Transverse colon (tissue), 4 donors: ENCODE measurements around the gene TDG. TPM values are rescaled to one million over a fixed set of nuclear protein-coding genes. Genes with fewer than 3 reads are reported as not detected.

Experiments used
- DNase-seq: peaks from one replicate; pipeline ENCODE4 v3.0.0-alpha.2; 2019
- H3K27ac ChIP-seq, 4 donors: fragments of 200-600 bp; sonication (generic); 2 replicates each; pipeline ENCODE4 v1.5.1; 2016 to 2018; ENCODE audit warnings: inconsistent platforms in 4 of 4
- H3K27me3 ChIP-seq: fragments of 200-600 bp; sonication (generic); 2 replicates; pipeline ENCODE4 v1.5.1; 2017; ENCODE audit warnings: inconsistent platforms
- H3K36me3 ChIP-seq, 4 donors: fragments of 200-600 bp; sonication (generic); 2 replicates each; pipeline ENCODE4 v1.5.1; 2017 to 2019; ENCODE audit warnings: inconsistent platforms in 4 of 4
- H3K4me1 ChIP-seq, 4 donors: fragments of 200-600 bp; sonication (generic); 2 replicates each; pipeline ENCODE4 v1.5.1; 2017 to 2020; ENCODE audit warnings: inconsistent platforms in 4 of 4
- H3K4me3 ChIP-seq, 4 donors: fragments of 200-600 bp; sonication (generic); 1 replicate in 1 of 4; 2 replicates in 3 of 4; pipeline versions ENCODE4 v1.5.1 to v1.6.1; 2017 to 2019; ENCODE audit warnings: inconsistent platforms in 4 of 4
- H3K9me3 ChIP-seq, 2 donors: fragments of 200-600 bp; sonication (generic); 2 replicates each; pipeline ENCODE4 v1.5.1; 2017 to 2019; ENCODE audit warnings: inconsistent platforms in 2 of 2
- EP300 ChIP-seq: sonication (generic); formaldehyde crosslinking; IDR thresholded peaks from one replicate; pipeline ENCODE4 v1.6.1; 2017; ENCODE audit warnings: antibody characterized with exemption, low read depth
- POLR2A ChIP-seq: fragments of 450-650 bp; IDR thresholded peaks from one replicate; pipeline ENCODE4 v1.6.1; 2016; ENCODE audit warnings: antibody characterized with exemption, mild to moderate bottlenecking, moderate library complexity
- POLR2AphosphoS5 ChIP-seq, 3 donors: sonication (generic); formaldehyde crosslinking; IDR thresholded peaks; one replicate each; pipeline ENCODE4 v1.6.1; 2016; ENCODE audit warnings: antibody characterized with exemption in 3 of 3
- WGBS, 2 donors: methylation state at CpG; one replicate each; pipeline ENCODE4 v1.1.5; 2018; ENCODE audit warnings: low coverage in 1 of 2; 5-methylcytosine and 5-hydroxymethylcytosine counted together
- in situ Hi-C, 4 donors: fragments of 200-750 bp; cut with MboI; loops; one replicate each; pipeline versions ENCODE4 v1.15.0 to v1.15.1; 2017; ENCODE audit warnings: low sequenced_read_pairs in 3 of 4, low pct_ligation_motif_present in 1 of 4, low pct_unique_long_range_greater_than_20kb in 1 of 4
- intact Hi-C: fragments of 100-400 bp; cut with DNase I; formaldehyde crosslinking; loops from one replicate; pipeline ENCODE4 v1.15.1; 2023; ENCODE audit warnings: low total_unique reads
- total RNA-seq, 4 donors: library from RNA; depleted of rRNA; stranded (reverse); fragments of >200 nt; gene quantifications; one replicate each; pipeline ENCODE4 v1.1.0, GENCODE V29; 2016
- TF ChIP-seq, protein P1 (sequence below), 5 experiments: fragments of 200-600 bp in 3 of 5; fragments of 450-650 bp in 2 of 5; sonication (generic) in 3 of 5; IDR thresholded peaks; 1 replicate in 2 of 5; 2 replicates in 3 of 5; pipeline ENCODE4 v1.5.1; 2016 to 2017; ENCODE audit warnings: antibody characterized with exemption in 5 of 5, inconsistent platforms in 3 of 5, mild to moderate bottlenecking in 2 of 5, moderate library complexity in 1 of 5

TDG gene
- total RNA-seq, 4 donors from 2014 or later = 17.9 to 43.4 (median 26.1) TPM

DNA sequence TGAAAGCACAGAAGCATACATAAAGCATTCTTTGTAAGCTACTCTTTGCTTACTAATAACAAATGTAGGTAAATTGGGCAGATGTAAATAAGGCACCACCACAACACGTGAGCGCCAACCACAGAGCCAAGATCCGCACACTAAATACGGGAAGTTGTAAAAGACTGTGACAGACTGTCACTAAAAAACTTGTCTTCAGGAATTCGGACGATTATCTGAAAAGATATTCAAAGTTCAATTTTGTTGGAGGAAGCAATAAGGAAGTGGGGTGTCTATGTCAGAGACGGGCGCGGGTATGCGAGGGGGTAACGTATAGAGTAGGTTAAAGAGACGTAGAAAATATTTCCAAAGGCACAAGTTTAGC, 37.0 kb upstream of the TDG start:
- TF ChIP-seq, protein P1, sequence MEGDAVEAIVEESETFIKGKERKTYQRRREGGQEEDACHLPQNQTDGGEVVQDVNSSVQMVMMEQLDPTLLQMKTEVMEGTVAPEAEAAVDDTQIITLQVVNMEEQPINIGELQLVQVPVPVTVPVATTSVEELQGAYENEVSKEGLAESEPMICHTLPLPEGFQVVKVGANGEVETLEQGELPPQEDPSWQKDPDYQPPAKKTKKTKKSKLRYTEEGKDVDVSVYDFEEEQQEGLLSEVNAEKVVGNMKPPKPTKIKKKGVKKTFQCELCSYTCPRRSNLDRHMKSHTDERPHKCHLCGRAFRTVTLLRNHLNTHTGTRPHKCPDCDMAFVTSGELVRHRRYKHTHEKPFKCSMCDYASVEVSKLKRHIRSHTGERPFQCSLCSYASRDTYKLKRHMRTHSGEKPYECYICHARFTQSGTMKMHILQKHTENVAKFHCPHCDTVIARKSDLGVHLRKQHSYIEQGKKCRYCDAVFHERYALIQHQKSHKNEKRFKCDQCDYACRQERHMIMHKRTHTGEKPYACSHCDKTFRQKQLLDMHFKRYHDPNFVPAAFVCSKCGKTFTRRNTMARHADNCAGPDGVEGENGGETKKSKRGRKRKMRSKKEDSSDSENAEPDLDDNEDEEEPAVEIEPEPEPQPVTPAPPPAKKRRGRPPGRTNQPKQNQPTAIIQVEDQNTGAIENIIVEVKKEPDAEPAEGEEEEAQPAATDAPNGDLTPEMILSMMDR (IDR thresholded peaks at IDR 0.05) = no peak
- TF ChIP-seq POLR2A (no peak), EP300 (no peak)
- Histone ChIP-seq H3K9me3 (no peaks in the 10 kb centered on the region), H3K36me3 (peaks cover 0 to under 1% (median 0%) of the 10 kb centered on the region in 4 donors), H3K4me1 (peaks cover 18 to 38% (median 27%) of the 10 kb centered on the region in 4 donors), H3K4me3 (peak overlapping the region; percentile 7 to 69 (median 42)), H3K27me3 (no peaks in the 10 kb centered on the region), H3K27ac (peak overlapping the region; percentile 88 to 96 (median 93))
- in situ Hi-C loops = loop anchor here in 1 of 4 donors (25.0 kb wide), 1 partner anchor 184 kb away; no protein-coding TSS in a partner anchor
- DNase-seq = peak; percentile 70
- intact Hi-C loops = no loop called here
- 13 to 20% methylated on average over 12 of the region's 12 CpGs for WGBS, 2 donors

DNA sequence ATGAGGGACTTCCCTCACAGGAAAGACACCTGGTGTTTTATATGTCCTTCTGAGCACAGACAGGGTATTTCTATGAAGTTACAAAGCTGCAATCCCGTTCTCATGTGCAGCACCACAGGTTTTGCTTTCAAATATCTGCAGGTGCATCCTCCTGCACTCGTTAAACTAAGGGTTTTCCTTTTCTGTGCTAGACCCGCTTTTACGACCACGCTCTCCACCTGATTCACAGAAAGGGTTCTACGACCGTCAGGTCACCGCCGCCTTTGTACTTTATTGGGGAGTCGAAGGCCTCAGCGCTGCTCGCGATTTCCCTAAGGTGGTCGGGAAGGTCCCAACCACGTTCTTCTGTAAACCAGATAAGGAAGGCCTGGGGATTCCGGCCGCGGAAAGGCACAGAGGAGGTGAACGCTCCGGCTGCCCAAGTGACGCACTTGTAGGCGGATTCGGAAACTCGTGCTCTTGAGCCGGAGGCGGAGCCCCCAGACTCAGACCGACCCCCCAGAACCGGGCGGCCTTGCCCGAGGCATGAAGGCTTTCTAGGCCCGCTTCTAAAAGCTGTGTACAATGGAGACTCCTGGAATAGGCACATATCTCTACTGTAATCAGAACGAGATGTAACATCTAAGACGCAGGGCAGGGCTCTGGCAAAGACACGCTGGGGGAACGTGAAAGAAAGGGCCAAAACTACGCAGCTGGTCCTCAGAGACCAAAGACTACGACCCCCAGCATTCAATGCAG, 36.5 kb upstream of the TDG start:
- H3K27me3 ChIP-seq = no peaks in the 10 kb centered on the region
- WGBS, 2 donors = 0 to 1% methylated on average over 4 to 37 of the region's 37 CpGs
- H3K36me3 ChIP-seq = peaks cover 0 to 6% (median 1%) of the 10 kb centered on the region in 4 donors
- DNase-seq = peak; percentile 83
- H3K9me3 ChIP-seq = no peaks in the 10 kb centered on the region
- peaks cover 18 to 43% (median 29%) of the 10 kb centered on the region in 4 donors for H3K4me1 ChIP-seq
- intact Hi-C loops = no loop called here
- in situ Hi-C loops = loop anchor here in 1 of 4 donors (25.0 kb wide), 1 partner anchor 183 kb away; no protein-coding TSS in a partner anchor
- peak overlapping the region; percentile 7 to 69 (median 42) for H3K4me3 ChIP-seq
- H3K27ac ChIP-seq = peak overlapping the region; percentile 88 to 96 (median 93)
- TF ChIP-seq EP300 (no peak), POLR2A (peak; percentile 68), POLR2AphosphoS5 (IDR thresholded peaks at IDR 0.05) (peak; percentile 29 to 72 (median 68))
- TF ChIP-seq, protein P1 (IDR thresholded peaks at IDR 0.05) = no peak

DNA sequence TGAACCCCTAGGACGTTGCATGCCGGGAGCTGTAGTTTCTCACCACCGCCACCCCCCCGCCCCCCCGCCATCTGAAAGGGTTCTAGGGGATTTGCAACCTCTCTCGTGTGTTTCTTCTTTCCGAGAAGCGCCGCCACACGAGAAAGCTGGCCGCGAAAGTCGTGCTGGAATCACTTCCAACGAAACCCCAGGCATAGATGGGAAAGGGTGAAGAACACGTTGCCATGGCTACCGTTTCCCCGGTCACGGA, 36.0 kb upstream of the TDG start:
- Histone ChIP-seq H3K4me3 (peak overlapping the region; percentile 7 to 69 (median 42)), H3K36me3 (peaks cover 0 to 11% (median 3%) of the 10 kb centered on the region in 4 donors), H3K9me3 (no peaks in the 10 kb centered on the region), H3K4me1 (peaks cover 19 to 48% (median 31%) of the 10 kb centered on the region in 4 donors), H3K27me3 (no peaks in the 10 kb centered on the region), H3K27ac (peak overlapping the region; percentile 88 to 96 (median 93))
- no peak for DNase-seq
- no peak for TF ChIP-seq POLR2AphosphoS5 (IDR thresholded peaks at IDR 0.05)
- TF ChIP-seq, protein P1 (IDR thresholded peaks at IDR 0.05) = no peak
- no peak for TF ChIP-seq EP300
- in situ Hi-C loops = loop anchor here in 1 of 4 donors (25.0 kb wide), 1 partner anchor 183 kb away; no protein-coding TSS in a partner anchor
- intact Hi-C loops = no loop called here
- 1% methylated on average over 18 of the region's 18 CpGs; no CpG with 5 or more reads in 1 of the 2 donors for WGBS, 2 donors

DNA sequence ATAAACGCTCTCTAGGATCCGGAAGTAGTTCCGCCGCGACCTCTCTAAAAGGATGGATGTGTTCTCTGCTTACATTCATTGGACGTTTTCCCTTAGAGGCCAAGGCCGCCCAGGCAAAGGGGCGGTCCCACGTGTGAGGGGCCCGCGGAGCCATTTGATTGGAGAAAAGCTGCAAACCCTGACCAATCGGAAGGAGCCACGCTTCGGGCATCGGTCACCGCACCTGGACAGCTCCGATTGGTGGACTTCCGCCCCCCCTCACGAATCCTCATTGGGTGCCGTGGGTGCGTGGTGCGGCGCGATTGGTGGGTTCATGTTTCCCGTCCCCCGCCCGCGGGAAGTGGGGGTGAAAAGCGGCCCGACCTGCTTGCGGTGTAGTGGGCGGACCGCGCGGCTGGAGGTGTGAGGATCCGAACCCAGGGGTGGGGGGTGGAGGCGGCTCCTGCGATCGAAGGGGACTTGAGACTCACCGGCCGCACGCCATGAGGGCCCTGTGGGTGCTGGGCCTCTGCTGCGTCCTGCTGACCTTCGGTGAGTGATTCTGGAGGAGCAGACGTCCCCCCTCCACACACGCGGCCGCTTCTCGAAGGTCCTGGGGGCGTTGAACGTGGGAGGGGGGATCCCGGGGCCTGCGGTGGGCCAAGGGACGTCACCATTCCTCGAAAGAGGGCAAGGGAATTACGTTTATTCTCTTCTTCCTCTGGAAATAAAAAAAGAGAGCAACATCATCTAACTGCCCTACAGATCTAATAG, 35.5 kb upstream of the TDG start, which contains the start of gene HSP90B1:
Gene HSP90B1, plus strand, starts transcription at position 377 of the 753 bp plus-strand sequence. Its CDS starts 106 bp downstream, at position 483.
- WGBS, 2 donors = 1% methylated on average over 52 of the region's 56 CpGs; no CpG with 5 or more reads in 1 of the 2 donors
- Histone ChIP-seq H3K9me3 (no peaks in the 10 kb centered on the region), H3K36me3 (peaks cover 0 to 16% (median 5%) of the 10 kb centered on the region in 4 donors), H3K4me3 (peak within 1 kb of the TSS; percentile 63 to 90 (median 71)), H3K4me1 (peaks cover 21 to 53% (median 32%) of the 10 kb centered on the region in 4 donors), H3K27me3 (no peaks in the 10 kb centered on the region), H3K27ac (peak within 1 kb of the TSS; percentile 88 to 96 (median 93))
- intact Hi-C loops (no loop called here), in situ Hi-C loops (loop anchor here in 1 of 4 donors (25.0 kb wide), 1 partner anchor 182 kb away; no protein-coding TSS in a partner anchor)
- peak; percentile 100 for DNase-seq
- peak; percentile 86 for TF ChIP-seq POLR2A
- no peak for TF ChIP-seq EP300
- TF ChIP-seq POLR2AphosphoS5 (IDR thresholded peaks at IDR 0.05) = peak; percentile 90 to 96 (median 95)
- TF ChIP-seq, protein P1 (IDR thresholded peaks at IDR 0.05) = no peak
